ENCODE measurements around the gene PALD1.
"Not testable (repeated sequence)": the region's sequence is repeated elsewhere in the genome, so short reads cannot be mapped to it uniquely, and the experiment has no call there.

Gene PALD1

DNA sequence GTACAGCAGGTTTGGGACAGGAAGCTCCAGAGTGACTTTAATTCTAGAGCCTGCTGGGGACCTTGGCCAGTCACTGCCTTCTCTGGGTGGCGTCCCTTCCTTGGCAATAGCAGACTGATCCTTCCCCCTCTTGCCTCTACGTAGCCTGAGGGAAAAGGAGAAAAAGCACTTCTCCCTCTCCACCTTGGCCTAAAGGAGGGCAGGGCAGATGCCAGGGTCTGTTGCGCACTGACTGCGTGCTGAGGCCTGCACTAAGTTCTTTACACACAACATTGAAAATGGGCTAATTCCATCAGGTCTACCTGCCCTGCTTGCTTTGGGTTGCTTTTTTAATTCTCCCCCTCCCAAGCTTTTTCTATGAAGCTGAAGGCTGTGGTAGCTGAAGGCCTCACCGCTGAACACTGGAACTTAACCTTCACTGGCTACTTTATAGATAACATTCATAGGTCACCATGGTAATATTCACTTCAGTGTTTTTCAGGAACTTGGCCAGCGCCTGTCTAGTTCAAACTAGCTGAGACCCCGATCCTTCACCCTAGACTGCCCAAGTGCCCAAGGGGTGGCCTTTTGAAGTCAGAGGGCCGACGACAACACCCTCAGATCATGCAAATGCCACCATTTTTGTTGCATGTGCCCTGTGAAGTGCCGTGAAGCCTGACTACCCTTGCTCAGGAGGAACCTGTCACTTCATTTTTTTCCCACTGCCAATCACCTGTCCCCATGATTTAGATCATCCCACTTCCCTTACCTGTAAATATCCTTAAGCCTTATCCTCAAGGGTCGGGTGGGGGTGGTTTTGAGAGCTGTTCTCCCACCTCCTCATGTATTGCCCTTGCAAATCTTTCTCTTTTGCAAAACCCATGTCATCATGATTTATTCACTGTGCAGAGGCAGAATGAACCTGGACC is 95.3 kb downstream of the PALD1 start:
- no peak for DNase-seq (ENCODE audit: low spot score)

DNA sequence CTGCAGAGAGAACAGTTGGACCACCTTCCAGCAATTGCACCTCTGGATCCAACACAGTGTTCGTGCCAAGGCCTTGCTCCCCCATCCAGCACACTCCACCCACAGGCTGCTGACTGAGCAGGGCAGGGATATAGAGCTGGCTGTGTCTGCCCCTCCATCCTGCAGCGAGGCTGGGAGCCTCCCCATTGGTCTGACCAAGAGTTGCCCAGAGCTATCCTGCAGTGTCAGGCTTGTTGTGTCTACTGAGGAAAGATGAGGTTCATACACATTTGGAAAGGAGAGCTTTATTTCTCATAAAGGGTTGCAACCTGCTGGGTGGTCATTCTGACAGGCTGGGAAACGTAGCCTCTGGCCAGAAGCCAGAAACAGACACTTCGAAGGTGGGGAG is 96.9 kb downstream of the PALD1 start:
- DNase-seq (ENCODE audit: low spot score), result no peak

DNA sequence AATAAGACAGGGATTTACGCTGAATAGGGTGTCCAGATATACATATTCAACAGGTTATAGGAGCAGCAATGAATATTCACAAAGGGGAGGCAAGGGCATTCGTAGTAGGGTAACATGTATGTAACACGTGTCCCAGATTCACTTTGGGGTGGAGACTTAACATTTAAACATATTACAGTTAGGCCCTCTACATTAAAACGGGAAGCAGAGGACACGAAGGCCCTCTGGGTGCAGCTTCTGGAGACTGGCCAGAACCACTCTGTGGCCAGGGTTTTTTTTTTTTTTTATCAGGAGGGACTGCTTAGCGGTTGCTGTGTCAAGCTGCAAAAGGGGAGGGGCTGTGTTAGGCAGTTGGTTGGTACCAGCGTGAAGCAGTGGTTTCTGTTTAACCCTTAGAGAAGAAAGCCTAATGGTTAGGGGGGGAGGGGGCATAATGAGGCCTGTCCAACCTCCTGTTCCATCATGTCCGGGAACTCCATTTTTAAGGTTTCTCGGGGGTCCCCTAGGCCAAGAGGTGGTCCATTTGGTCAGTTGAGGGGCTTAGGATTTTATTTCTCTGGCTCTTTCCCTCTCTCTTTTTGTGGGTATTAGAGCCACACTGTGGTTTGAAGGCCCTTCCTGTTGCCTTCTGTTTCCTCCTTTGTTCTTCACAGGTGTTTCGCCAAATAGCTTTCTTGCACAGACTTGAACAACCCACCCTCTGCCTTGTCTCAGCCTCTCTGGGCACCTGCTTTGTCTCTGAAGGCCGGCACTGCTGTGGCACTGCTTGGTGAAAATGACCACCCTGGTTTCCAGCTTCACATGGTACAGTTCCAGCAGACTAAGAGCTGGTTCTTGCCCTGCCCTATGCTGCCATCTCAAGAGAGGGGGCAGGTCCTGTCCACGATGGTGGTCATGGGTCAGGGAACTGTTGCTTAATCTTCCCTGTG is 97.6 kb downstream of the PALD1 start:
- no peak for DNase-seq (ENCODE audit: low spot score)

DNA sequence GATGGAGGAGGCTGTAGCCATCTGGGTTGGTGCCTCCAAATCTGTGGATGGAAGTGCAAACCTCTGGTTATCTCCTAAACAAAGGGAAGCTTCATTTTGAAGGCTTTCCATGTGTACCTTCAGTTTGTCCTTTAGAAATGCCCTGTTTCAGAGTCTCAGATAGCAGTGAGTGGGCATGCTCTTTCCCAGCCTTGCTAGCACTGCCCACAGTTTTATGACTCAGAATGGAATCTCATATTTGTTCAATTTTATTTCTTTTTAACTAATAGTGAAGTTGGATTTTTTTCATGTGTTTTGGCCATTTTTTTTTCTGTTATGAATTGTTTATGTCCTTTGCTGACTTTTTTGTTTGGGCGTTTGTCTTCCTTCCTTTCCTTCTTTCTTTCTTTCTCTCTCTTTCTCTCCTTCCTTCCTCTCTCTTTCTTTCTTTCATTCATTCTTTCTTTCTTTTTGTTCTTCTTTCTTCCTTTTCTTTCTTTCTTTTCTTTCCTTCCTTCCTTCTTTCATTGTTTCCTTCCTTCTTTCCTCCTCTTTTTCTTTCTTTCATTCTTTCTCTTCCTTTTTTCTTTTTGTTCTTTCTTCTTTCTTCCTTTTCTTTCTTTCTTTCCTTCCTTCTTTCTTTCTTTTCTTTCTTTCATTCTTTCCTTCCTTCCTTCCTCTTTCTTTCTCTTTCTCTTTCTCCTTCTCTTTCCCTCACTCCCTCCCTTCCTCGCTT is 98.4 kb downstream of the PALD1 start:
- no peak for DNase-seq (ENCODE audit: low spot score)

DNA sequence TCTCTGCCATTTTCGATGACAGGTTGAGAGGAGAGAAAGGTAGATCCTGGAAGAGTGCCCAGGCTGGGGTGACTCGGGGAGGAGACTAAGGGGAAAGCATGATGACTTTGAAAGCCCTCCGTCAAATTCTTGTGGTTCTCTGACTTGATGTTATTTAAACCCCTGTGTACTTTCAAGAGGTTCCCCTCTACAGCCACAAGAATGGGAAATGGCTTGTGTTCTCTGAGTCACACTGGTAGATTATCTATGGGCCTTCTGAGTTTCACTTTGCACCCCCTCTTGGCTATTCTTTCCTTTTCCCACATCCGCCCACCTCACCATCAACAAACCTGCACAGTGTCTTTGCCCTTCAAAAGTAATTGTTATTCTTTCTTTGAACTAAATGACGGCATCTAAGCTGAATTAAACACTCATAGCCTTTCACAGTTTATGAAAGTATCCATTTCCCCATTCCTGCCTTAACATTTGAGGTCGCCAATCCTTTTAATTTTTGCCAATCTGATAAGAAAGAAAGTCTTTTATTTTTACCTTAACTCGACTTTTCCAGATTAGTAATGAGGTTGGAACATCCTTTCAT is 99.9 kb downstream of the PALD1 start:
- DNase-seq (ENCODE audit: low spot score), result no peak

DNA sequence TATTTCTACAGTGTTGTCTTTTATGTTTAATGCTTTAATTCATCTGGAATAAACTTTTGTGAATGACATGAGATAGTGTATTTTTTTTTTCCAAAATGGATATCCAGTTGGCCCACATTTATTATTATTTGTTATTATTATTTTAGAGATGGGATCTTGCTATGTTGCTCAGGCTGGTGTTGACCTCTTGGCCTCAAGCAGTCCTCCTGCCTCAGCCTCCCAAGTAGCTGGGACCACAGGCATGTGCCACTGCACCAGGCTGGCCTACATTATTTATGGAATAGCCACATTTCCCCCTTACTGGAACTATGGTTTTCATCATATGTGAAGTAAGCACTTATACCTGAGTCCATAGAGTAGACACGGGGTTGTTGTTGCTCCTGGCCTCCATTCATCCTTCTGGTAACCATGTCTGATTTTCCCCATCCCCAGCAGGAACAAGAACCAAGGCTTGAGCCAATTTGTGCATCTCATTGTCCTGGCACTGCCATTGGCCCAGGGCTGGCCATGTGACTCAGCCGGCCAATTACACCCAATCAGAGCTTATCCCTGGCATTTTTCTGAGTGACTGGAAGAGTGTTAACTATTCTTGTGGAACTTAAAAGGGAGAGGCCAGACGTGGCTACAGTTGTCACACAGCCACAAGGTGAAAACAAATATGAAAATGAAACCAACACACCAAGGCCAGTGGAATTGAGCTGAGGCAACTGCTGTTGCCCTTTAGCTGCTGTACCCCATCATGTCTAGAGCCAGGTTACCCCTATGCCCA is 100.9 kb downstream of the PALD1 start:
- DNase-seq (ENCODE audit: low spot score), result no peak

DNA sequence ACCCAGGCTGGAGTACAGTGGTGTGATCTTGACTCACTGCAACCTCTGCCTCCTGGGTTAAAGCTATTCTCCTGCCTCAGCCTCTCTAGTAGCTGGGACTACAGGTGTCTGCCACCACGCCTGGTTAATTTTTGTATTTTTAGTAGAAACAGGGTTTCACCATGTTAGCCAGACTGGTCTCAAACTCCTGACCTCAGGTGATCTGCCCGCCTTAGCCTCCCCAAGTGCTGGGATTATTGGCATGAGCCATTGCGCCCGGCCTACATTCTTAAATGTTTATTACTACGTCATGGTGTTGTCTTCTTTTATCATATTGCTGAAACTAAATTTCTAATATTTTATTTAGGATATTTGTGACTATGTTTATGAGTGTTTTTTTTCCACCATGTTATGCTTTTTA is 102.6 kb downstream of the PALD1 start:
- DNase-seq (ENCODE audit: low spot score), result not testable (repeated sequence)

DNA sequence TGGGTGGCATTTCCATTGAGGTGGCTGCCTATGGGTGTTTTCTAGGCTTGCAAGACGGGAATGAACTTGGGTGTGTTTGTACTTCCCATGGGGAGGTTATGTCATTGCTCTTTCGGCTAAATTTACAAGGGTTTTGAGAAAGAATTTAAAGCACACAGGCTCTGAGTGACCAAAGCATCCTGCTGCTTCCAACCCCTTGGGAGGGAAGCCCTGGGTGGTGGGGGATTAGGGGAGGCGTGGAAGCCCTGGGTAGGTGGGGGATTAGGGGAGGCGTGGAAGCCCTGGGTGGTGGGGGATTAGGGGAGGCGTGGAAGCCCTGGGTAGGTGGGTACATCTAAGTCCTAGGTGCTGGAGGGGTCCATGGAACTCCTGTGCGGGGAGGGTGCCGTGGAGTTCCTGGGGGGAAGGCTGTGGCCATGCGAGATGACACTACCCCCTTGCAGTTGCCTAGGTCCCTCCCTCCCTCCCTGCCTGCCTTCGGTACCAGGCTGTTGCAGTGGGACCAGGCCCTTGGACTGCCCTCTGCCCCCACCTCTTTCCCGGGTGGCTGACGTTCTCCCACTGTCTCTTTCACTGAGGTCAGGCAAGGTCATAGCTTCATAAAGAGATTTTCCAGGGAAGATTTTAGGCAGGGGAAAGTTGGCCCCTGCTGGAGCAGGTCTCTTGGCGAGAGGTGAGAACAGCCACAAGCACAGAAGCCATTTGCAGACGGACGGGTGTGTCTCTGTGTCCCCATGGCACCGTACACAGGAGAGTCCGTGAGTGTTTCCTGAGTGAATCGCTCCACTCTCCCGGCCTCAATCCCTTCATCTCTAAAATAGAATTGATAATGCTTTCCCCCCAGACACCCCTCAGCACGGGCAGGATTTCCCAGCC is 104.5 kb downstream of the PALD1 start:
- DNase-seq (ENCODE audit: low spot score), result no peak

DNA sequence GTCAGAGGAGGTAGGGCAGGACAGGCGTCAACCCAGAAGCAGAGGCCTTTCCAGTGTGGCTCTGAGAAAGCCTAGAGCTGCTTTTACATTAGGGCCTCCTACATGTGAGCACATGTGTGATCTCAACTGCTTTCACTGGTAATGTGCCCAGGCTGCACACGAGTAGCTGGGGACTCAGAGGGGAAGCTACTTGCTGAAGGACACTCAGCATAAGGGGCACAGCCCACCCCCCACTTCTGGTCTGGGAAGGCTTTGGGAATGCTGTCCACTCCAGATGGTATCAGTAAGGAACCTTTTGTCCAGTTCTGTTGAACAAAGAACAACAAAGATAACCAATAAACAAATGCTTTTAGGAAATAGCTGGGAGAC is 105.1 kb downstream of the PALD1 start:
- DNase-seq (ENCODE audit: low spot score), result no peak

DNA sequence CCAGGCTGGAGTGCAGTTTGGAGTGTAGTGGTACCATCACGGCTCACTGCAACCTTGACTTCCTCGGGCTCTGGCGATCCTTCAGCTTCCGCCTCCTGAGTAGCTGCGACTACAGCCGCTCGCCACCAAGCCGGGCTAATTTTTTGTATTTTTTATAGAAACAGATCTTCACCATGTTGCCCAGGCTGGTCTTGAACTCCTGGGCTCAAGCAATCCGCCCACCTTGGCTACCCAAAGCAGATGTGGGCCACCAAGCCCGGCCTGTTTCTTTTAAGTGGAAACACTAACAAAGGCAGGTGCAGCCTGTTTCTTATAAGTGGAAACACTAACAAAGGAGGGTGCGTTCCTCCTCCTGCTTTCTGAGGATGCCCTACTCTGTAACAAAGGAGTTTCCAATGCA is 105.8 kb downstream of the PALD1 start:
- DNase-seq (ENCODE audit: low spot score), result no peak

DNA sequence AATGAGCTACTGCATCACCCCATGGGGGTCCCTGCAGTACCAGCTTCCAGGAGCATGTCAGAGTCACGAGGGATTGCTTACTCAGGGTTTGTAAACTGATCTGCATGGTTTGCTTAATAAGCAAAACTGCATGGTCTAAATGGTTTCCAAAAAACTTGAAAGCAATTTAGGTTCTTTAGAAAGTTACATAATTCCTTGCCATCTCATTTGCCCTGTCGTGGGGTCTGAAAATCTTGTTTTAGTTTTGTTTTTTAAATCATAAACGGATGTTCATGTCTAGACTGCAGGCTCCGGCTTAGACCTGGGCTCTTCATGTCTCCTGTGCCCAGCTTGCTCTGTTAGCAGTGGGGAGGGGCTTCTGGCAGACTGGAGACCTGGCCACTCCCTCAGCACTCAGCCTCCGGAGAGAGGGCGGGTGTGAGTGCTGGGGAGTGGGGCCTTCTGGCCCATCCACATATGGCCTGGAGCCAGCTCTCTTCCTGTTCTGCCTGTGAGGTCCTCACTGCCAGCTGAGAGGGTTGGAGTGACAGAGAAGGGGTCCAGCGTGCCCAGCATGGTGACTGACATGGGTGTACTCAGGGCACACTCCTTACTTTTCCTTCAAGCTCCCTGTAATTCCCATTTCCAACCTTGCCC is 106.5 kb downstream of the PALD1 start:
- DNase-seq (ENCODE audit: low spot score), result no peak

DNA sequence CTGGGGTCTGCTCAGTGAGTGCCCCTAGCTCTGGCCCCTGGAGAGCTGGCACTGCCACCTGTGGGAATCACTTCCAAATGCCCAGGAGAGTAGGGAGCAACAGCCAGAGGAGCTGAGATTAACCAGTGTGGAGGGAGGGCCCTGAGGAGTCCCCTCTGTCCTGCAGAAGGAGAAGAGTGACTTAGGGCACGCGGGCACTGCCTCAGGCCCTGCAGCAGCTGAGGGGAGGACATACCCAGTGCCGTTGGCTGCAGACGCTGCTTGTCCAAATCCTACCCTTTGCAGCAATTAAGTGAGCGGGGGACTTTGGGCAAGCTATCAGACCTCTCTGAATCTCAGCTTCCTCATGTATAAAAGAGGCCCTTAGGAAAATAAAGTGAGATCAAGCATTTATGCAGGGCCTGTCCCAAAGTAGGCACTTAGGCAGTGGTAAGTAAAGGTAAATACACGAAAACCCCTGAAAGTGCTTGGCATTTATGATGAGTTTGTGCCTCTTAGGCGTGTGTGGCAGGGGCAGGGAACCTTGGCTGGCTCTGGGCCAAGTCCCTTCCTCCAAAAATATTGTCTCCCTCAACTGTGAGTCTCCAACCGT is 107.1 kb downstream of the PALD1 start:
- no peak for DNase-seq (ENCODE audit: low spot score)

DNA sequence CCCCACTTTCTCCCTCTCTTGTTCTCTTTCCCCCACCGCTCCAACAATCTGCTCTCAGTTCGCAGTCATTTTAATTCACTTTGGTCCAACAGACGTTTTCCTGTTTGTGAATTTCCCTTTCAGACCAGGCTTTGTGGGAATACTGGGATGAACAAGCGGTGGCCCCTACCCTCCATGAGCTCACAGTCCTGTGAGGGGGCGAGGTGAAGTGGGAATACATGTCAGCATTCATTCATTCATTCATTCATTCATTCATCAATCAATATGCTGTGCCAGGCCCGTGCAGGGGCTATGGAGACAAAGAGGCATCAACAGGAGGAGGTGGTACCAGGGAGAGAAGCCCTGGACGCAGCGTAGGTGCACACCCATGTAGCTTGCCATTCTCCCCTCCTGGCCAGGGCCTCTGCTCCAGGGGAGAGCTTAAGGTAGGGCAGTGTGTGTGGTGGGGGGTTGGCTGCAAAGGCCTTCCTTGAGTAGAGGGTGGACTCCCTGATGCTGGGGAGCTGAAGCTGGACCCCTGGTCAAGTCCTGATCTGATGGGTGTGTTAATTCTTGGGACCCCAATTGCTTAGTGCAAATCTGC is 107.9 kb downstream of the PALD1 start:
- DNase-seq (ENCODE audit: low spot score), result no peak

DNA sequence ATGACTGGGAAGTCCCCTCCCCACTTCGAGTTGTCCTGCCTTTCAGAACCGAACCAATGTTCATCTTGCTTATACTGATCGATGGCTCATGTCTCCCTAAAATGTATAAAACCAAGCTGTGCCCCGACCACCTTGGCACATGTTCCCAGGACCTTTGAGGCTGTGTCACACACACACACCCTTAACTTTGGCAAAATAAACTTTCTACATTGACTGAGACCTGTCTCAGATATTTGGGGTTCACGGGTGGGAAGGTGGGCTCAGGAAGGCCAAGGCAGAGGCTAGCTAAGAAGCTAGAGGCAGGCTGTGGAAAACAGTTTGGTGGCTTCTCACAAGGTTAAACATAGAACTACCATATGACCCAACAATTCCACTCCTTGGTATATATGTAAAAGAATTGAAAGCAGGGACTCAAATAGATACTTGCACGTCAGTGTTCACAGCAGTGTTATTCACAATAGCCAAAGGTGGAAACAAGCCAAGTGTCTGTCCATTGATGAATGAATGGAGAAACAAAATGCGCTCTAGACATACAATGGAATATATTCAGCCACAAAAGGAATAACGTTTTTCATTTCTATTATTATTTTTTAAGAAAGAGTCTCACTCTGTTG is 108.6 kb downstream of the PALD1 start:
- no peak for DNase-seq (ENCODE audit: low spot score)

DNA sequence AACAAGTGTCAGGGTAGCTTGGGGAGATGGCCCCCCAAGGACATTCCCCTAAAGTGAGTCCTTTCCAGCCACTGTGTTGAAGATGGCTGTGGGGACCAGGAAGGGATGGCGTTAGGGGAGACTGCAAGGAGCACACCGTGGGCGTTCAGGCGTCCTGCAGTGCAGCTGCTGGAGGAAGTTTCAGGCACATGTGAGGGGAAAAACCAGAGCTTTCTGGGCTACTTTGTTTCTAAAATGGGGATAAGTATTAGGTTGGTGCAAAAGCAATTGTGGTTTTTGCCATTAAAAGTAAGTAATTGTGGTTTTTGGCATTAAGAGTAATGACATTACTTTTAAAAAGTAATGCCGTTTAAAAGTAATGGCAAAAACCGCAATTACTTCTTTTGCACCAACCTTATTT is 109.7 kb downstream of the PALD1 start:
- no peak for DNase-seq (ENCODE audit: low spot score)

DNA sequence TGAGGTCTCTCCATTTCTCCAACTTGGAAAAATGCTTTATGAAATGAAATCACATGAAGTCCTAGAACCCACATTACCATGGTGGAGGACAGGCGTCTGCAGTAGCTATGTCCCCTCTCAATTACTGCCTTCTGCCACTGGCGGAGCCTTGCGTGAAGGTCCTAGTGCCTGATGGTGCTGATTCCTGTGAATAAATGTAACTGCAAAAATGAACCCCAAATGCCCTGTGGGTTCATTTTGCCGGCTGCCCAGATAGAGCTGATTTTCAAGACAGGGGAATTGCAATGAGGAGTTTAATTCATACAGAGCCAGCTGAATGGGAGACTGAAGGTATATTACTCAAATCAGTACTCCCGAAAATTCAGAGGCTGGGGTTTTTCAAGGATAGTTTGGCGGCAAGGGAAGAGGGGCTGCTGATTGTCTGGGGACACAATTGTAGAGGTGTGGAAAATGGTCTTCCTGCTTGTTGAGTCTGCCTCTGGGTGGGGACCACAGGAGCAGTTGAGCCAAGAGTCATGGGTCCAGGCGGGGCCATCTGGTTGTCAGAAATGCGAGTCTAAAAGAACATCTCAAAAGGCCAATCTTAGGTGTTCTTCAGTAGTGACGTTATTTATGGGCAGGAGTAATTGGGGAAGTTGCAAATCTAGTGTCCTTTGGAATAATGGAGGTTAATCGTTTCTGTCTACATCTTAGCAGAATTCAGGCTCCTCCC is 110.4 kb downstream of the PALD1 start:
- no peak for DNase-seq (ENCODE audit: low spot score)

DNA sequence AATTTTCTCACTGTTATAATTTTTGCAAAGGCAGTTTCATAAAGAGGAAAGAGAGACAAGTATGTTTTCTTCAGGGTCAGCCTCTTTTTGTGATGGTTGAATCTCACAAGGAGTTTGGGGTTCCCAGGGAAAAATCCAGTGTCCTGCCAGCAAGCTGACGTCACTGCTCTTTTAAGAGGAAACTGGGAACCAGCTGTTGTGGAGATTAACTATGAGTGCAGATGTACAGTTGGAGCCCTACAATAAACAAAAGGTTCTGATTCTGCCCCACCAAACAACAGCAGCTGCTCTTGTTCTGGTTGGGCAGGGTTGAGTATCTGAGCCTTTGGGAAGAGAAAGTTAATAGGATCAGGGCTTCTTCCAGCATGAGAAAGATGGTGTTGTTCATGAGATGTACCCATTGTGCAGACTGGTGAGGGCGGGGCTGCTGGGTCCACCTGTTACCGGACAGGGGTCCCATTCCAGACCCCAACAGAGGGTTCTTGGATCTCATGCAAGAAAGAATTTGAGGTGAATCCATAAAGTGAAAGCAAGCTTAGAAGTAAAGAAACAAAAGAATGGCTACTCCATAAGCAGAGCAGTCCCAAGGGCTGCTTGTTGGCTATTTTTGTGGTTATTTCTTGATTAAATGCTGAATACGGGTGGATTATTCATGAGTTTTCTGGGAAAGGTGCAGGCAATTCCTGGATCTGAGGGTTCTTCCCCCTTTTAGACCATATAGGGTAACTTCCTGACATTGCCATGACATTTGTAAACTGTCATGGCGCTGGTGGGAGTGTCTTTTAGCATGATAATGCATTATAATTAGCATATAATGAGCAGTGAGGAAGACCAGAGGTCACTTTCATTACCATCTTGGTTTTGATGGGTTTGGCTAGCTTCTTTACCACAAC is 111.4 kb downstream of the PALD1 start:
- DNase-seq (ENCODE audit: low spot score), result no peak

Measured in HuH-7 (cell line).